GM18870 (cell line): ENCODE data around the gene STK40.

ENCODE experiments used
- ATAC-seq: cut with Tn5 transposase; IDR thresholded peaks from one replicate; pipeline ENCODE4 v1.9.1; 2021; ENCODE audit warnings: moderate library complexity; ENCODE audit not compliant: unreplicated experiment

Gene STK40

DNA sequence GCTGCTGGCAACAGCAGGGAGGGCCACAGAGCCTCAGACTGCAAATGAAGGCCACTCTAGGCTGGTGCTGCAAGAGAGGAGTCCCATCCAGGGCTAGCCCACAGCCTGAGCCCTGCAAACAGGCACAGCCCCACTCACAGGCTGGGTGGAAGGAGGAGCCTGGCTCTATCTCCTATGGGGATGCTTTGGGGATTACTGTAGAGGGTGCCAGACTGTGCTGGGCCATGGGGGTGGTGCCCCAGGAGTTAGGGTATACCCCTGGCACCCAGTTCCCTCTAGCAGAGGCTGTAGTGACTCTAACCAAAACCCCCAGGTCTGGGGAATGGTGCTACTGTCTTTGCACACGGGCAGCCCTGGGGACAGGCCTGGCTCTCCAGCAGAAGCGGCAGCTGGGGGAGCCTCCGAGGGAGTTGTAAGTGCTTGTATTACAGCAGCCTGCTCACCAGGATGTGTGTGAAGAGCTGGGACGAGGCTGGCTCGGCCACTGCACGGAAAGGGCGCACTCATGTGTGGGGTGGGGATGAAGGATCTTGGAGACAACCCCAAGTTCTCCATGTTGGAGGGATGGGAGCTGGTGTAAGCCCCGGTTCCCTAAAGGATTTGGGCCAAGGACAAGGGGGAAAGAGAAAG, 38.9 kb downstream of the STK40 start:
- no peak for ATAC-seq

DNA sequence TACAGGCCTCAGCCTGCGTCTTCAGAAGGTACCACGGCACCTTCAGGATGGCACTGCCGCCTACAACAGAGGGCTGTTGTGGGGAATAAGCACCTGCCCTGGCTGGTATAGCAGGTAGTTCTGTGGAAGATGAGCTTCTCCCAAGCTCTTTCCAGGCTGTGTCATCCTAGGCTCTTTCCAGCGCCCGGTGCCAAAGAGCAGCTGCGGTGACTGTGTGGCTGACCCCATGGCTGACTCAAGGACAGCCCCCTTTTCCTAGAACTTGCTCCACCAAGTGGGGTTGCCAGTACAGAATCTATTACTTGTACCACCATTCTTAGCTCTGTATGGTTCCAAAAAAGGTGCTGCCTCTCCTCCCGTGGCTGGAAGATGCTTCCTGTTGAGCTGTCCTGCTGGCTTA, 40.4 kb downstream of the STK40 start:
- no peak for ATAC-seq

DNA sequence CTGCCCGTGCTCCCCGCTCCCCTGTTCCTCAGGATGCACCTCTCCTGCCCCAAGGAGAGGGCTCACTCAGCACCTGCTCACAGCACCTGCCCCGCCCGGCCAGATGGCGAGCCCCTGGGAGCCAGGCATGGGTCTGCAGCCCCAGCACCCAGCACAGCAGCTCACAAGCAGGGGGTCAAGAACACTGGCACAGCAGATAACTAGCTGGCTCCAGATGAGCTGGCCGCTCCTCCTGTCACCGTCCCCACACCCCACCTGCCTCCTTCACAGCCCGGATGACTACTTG, 41.4 kb downstream of the STK40 start:
- ATAC-seq = no peak

DNA sequence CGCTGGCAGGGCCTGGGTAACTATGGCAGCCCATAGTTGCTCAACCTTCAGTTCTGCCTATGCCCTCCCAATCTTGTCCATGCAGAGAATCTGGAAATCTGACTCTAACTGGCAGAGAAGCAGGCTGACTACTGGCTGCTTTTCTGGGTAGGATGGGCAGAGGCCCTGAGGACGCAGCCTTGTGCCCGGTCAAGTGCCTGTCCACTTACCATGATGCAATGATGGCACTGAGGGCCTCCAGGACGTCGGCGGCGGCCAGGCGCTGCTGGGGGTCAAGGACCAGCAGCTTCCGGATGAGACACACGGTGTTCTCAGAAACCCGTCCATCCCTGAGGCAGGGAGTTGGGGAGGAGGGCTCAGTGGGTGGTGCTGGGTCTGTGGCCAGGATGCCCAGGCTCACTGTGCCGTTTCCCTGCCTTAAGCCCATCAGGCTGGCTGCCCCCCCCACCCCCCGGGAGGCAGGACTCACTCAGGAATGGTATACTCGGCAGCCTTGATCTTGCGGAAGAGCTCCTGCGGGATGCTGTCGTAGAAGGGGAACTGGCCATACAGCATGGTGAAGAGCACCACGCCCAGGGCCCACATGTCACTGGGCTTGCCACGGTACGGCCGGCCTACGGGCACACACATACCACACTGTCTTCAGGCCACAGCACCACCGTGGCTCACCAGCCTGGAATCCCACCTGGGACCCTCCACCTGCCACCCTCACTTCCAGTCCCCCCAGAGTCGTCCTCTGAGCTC, 41.9 kb downstream of the STK40 start:
- ATAC-seq = no peak

DNA sequence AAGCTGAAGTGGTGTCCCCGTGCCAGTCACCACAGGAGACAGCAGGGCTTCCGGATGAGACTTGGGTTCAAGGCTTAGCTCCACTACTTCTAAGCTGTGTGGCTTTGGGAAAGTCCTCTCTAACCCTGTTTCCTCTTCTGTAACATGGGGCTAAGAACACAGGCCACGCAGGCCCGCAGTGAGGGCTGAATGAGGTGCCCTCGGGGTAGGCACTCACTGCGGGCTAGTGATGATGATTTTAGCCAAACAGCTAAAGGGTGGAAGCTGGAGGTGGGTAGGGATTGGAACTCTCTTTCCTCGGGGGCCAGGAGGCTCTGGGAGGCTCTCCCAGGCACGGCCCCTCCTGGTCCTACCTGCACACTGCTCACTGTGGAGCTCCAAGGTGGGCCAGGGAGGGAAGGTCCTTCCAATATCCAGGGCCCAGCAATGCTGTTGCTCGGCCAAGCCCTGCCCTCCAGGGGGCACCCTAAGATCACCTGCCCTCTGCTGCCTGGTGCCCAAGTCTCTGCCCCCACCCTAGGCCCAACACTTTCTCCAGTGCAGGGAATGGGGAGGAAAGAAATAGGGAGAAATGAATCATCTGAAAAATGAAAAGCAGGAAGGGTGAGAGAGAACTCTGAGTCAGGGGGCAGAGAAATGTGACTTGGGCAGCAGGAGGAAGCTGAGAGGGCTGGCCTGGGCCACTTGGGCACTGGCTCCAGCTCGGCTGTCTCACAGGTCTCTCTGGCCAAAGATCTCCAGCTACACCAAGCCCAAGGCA, 43.1 kb downstream of the STK40 start:
- no peak for ATAC-seq

DNA sequence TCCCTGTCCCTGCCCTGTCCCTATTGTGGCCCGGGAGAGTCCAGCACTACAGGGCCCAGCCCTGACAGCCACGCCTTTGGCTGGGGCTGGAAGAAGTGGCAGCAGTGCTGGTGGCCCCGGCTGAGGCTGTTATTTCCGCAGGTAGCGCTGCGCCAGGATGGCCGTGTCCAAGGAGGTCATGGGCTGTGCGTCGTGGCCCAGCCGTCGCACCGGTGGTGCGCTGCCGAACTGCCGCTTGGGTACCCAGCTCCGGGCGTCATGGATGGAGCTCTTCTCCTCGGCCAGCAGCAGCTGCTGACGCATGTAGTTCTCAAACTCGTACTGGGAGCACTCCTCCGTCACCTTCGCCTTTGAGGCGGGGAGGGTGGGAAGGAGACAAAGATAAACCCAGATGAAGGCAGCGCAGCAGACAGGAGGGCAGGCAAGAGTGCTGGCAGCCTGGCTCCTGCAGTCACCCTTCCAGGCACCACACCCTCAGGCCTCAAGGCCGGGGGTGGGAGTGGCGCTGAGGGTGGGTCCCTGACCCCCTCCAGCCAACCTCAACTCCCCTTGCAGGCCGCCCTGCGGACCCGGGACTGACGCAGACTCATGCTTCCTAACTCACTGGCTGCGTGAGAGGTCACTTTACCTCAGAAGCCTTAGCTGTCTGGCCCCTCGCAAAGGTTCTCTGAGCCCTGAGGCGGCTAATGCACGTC, 44.0 kb downstream of the STK40 start:
- no peak for ATAC-seq

DNA sequence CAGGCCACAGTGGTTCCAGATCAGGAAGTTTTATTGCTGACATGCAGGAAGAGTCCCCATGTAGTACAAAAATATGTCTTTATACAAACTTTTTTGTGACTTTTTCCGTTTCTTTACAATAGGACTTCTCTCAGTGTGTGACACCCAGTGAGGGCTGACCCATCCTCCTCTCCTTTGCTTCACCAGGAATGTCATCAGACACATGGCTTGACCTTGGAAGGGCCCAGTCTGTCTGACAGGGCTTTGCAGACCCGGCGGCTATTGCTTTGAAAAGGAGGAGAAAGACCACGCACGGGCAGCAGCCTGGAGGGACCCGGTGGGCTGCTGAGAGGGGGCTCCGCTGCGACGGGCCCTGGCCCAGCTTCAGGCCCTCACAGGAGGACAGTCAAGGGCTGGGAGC, 46.1 kb downstream of the STK40 start:
- no peak for ATAC-seq

DNA sequence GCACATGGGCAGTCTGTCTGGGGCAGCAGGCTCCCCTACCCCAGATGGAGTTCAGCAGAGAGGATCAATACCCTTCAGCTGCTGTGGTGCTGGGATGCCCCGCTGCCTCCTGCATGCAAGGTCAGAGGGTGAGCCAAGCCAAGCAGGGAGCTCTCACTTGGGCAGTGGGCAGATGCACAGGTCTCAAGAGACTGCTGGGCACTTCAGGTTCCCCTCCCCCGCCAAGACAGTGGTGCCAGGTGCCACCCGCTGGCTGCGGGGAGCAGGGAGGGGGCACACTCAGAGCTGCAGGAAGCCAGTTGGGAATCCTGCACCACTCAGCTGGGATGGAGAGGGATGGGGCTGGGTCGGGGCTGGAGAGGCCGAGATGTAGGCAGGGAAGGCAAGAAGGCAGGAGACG, 46.5 kb downstream of the STK40 start:
- ATAC-seq = no peak

DNA sequence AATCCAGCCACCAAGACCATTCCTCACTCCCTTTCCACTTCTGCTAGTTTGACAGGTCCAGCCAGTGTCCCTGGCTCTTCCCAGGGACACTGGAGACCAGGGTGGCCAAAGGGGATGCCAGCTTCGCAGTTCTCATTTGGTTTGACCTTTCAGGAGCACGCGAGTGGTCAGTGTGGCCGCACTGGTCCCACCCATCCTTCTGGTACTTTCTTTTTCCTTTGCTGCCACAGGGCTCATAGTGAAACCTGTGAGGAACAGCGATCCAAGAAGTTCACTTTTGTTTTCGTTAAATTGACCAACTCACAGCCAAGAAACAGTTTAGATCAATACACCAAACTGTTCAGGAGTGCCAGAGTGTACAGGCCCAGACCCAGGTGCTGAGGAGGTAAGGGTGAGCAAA, 47.9 kb downstream of the STK40 start:
- no peak for ATAC-seq

DNA sequence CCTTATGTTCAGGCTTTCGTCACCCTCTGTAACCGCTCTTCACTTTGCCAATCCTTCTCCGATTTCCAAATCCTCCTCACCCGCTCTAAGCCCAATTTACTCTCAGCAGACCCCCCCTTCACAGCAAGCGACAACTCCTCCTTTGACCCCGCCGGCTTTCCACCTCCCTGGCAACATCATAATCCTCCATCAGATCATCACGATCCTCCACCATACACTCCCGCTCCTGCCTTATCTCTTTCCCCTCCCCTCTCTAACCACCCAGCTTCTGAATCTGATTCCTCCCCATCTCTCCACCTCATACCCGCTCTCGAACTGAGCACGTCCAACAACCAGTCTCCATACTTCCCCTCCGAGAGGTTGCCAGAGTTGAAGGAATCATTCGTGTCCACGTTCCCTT, 54.8 kb downstream of the STK40 start:
- no peak for ATAC-seq

DNA sequence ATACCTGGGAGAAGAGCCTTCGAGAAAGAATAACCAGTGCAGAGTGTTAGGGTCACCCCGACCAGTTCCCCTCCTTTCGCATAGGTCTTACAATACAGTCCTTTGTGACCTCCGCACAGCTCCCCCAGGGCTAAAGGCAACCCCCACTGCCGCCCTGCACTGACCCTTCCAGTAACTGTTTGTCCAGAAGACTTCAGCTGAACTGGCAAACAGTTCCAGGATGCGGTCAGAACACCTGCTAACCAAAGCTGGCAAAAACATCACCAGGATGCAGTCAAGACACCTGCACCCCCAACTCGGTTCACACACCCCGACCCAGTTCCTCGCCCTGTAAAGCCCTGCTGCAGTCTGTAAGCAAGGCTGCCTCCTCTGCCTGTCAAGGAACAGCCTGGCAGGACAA, 55.9 kb downstream of the STK40 start:
- ATAC-seq = no peak

DNA sequence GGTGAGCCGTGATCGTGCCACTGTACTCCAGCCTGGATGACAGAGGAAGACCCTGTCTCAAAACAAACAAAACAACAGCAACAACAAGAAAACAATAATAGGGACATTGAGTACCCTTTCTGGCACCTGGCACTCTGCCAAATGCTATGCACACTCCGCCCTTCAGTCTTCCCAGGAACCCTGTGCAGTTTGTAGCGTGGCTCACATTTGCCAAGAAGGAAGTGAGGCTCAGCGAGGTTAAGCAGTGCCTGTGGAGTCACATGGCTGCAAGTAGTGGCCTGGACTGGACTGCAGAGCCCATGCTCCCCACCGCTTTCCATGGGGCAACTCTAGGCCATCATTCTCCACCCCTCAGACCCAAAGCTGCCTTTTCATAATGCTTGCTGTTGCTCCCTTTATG, 57.0 kb downstream of the STK40 start:
- no peak for ATAC-seq

DNA sequence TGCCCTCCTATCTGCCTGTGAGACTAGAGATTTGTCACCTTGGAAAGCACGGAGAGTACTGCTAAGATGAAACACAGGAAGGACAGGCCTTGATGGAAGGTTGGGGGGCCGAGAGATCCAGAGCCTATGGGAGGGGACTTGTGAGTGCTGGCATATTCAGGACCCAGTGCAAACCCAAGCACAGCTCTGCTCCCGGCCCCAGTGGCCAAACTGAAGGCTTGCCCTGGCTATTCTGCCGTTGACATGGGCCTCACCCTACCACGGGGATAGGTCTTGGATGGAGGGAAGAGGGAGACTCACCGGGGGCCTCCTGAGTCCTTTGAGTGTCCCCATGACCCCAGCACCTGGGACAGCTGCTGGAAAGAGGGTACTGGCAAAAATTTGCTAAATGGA, 57.6 kb downstream of the STK40 start:
- no peak for ATAC-seq

DNA sequence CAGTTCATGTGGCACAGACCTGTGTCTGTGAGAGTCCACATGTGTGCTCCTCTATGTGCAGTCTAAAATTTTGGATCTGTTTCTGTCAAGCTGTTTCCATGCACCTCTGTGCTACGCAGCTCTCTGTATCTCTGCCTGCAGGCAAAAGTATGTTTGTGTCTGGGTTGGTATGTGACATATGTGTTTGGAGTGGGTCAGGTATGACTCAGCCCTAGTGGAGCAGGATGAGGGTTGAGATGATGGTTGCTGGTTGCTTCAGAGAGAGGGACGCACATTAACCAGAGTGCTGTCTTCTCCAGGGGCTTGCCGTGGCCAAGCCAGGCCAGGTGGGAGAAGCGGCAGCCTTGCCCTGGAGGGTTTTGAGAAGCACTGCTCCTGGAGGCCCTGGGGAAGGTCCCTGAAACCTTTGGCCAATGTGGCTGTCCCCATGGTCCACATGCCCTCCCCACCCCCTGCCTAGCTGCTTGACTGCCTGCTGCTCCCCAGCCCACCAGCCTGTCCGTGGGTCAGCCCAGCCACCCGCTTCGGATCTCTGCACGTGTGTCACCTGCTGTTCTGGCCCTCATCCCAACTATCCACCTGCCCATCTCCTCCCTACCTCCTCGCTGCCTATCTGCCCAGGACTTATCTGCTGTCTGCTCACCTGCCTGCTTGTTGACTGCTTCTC, 58.2 kb downstream of the STK40 start:
- no peak for ATAC-seq

DNA sequence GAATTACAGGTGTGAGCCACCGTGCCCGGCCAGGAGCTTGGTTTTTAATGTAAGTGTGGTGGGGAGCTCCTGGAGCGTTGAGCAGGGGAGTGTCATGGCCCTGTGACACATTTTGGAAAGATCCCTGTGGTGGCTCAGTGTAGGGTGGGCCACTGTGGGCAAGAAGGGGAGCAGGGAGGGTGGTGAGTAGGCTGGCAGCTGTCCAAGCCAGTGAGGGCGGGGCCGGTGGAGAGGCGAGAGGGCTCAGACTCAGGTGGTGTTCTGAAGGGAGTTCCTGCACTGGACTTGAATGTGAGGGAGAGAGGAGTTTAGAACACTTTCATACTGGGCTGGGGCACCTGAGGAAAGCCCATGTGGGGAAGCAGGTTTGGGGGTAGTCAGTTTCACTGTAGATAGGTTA, 59.2 kb downstream of the STK40 start:
- ATAC-seq = no peak

DNA sequence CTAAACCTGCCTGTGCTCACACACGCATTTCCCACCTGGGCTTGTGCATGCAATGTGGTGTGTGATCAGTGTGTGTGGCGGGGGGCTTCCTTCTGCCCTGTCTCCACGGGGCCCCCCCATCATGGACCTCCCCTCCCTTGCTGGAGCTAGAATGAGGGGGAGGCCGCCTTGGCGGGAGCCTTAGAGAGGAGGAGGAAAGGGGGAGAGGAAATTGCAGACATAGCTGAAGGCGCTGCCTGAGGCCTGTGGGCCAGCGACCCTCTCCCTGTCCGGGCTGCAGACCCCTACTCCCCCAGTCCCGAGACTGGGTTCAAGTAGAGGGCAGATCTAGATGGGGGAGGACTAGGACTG, 61.4 kb downstream of the STK40 start:
- no peak for ATAC-seq

DNA sequence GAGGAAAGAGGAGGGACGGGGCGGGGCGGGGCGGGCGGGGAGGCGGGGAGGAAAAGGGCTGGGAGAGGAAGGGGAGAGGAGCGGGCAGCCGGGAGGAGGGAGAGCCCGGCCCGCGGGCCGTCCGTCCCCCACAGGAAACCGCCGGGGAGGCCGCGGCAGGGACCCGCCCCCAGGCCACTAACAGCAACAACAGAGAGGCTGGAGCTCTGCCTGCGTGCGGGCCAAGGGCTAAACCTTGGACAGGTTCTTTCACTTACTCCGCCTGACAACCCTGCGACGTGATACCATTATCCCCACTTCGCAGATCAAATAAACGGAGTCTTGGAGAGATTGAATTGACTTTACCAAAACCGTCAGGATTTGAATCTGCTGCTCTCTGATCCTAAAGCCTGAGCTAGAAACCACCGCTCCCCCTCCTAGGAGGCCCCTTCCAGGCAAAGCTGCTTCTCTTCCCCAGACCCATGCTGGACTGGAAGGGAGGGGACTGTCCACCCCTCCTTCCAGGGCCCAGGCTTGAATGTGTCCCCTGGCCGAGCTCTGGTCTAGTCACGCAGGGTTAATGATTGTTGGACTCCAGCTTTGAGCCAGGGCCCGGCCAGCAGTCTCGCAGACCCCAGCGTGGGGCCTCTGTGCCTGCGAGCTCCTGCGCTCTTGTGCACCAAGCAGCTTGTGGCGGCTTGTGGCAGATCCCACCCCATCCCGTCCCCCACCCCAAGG, 61.9 kb downstream of the STK40 start, which contains the start of gene EVA1B:
Gene EVA1B (minus strand): TSS at position 10 of the 717 bp plus-strand sequence. CDS start 608 bp downstream, outside the sequence.
- ATAC-seq = no peak

DNA sequence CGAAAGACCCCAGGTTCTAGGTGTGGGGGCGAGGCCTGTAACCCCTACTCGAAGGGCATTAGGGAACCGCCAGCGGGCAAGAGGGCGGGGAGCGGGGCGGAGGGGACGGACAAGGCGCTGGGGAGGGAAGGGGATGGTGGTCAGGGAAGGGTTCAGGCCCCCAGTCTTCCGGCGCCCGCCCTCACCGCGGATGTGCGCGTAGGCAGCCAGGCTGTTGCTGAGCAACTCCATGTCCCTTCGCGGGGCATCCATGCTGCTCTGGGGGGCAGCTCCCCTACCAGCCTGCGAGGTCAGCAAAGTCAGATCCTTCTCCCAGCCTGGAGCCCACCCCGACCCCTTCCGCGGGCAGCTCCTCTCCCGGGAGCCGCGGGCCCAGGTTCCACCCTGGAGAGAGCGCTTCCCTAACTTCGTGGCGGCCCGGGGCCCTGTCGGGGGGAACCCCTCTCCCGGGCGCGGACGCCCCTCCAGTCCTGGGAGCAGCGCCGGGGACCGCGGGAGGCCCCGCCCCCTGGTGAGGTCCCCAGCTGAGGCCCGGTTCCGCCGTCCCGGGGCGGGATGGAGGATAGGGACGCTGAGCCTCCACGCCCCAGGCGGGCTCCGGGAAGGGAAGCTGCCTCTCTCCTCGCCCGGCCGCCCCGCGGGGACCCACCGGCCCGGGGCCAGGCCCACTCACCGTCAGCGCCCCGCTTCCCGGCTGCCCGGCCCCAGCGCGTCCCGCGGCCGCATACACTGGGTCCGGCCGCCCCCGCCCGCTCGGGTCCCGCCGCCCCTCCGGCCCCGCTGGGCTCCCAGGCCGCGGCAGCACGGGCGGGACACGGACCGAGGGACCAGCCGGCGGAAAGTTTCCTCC, 62.7 kb downstream of the STK40 start:
- no peak for ATAC-seq

DNA sequence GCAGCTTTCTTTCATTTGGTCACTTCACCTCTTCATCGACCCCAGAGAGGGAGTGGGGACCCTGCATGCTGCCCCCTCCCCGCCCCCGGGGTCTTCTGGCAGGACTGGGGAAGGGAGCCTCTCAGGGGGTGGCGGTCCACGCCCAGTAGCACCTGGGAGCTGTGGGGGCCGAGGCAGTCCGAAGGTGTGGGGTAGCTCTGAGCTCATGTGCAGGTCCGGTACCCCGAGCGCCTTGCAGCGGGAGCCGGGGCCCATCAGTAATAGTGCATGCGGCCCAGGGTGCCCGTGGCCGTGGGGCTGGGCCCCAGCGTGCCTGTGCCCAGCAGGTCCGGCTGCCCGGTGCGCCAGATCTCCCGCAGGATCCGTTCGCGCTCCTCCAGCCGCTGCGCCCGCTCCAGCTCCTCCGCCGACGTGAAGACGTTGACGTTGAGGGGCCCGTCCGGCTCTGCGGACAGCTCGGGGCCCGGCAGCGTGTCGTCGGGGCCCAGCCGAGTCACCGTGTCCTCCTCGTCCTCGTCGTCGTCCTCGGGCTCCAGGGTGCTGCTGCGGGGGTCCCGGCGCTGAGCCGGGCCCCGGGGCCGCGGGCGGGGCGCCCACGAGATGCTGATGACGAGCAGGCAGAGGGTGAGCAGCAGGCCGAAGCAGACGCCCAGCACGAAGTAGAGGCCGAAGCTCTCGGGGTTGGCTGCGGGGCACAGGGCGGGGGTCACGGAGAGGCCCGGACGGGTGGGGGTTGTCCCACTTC, 63.5 kb downstream of the STK40 start:
- no peak for ATAC-seq
